Heart right ventricle (tissue), 16 donors: Measurements from ENCODE around the gene STMN1. TPM values are rescaled to one million over a fixed set of nuclear protein-coding genes. Genes with fewer than 3 reads are reported as not detected.
"Not testable (repeated sequence)": the region's sequence is repeated elsewhere in the genome, so short reads cannot be mapped to it uniquely, and the experiment has no call there.

Source experiments
- ATAC-seq, 8 donors: fragments of 200-7000 bp; cut with Tn5 transposase; one replicate each; pipeline ENCODE4 v1.9.1; 2020; ENCODE audit warnings: mild to moderate bottlenecking in 8 of 8, moderate library complexity in 8 of 8, moderate number of reproducible peaks in 1 of 8
- DNase-seq, 2 donors: peaks; one replicate each; pipeline ENCODE4 v3.0.0-alpha.2; 2020
- H3K27ac ChIP-seq, 10 donors: fragments of 200-600 bp; sonication (generic) in 2 of 10; one replicate each; pipeline versions ENCODE4 v1.5.0 to v1.8.0; 2020 to 2022; ENCODE audit warnings: mild to moderate bottlenecking in 3 of 10
- H3K27me3 ChIP-seq, 7 donors: fragments of 200-600 bp; one replicate each; pipeline ENCODE4 v1.8.0; 2021 to 2022; ENCODE audit warnings: mild to moderate bottlenecking in 2 of 7
- H3K36me3 ChIP-seq, 9 donors: fragments of 200-600 bp; sonication (generic) in 1 of 9; one replicate each; pipeline versions ENCODE4 v1.5.0 to v1.8.0; 2020 to 2022; ENCODE audit warnings: mild to moderate bottlenecking in 2 of 9
- H3K4me1 ChIP-seq, 9 donors: fragments of 200-600 bp; sonication (generic) in 1 of 9; one replicate each; pipeline versions ENCODE4 v1.5.0 to v1.8.0; 2020 to 2022; ENCODE audit warnings: mild to moderate bottlenecking in 4 of 9
- H3K4me3 ChIP-seq, 10 donors: fragments of 200-600 bp; sonication (generic) in 2 of 10; one replicate each; pipeline versions ENCODE4 v1.5.0 to v1.8.0; 2020 to 2022; ENCODE audit warnings: mild to moderate bottlenecking in 7 of 10, moderate library complexity in 2 of 10
- H3K9me3 ChIP-seq, 11 donors: fragments of 200-600 bp in 10 of 11; sonication (generic) in 2 of 11; one replicate each; pipeline versions ENCODE4 v1.5.0 to v1.8.0; 2013 to 2022; ENCODE audit warnings: mild to moderate bottlenecking in 2 of 11, control low read depth in 1 of 11, moderate library complexity in 1 of 11
- CTCF ChIP-seq, 9 donors: fragments of 200-600 bp; sonication (generic) in 2 of 9; IDR thresholded peaks; one replicate each; pipeline versions ENCODE4 v1.5.0 to v1.8.0; 2021 to 2022; ENCODE audit warnings: antibody characterized with exemption in 9 of 9, mild to moderate bottlenecking in 5 of 9, moderate library complexity in 1 of 9
- WGBS, 2 donors: extraction: QIAGEN DNeasy Blood & Tissue Kit; methylation state at CpG; one replicate each; pipeline ENCODE4 v1.1.7; 2013; ENCODE audit warnings: inconsistent platforms in 1 of 2; 5-methylcytosine and 5-hydroxymethylcytosine counted together
- intact Hi-C, 10 donors: fragments of 100-400 bp; cut with DNase I; formaldehyde crosslinking; loops; one replicate each; pipeline versions ENCODE4 v1.11.1 to v1.14.2; 2022
- polyA plus RNA-seq, 2 donors: library from polyadenylated mRNA; stranded (reverse); fragments of 200-250 nt; gene quantifications; one replicate each; pipeline ENCODE4 v1.2.3, GENCODE V29; 2013
- total RNA-seq, 10 donors: library from RNA; stranded (reverse); fragmentation: NEBNext Ultra II Directional in 3 of 10; extraction: Animal tissue kit (Norgen Biotek cat#: 25700) in 3 of 10; gene quantifications; one replicate each; pipeline versions ENCODE4 v1.2.1 to v1.2.4, GENCODE V29; 2021 to 2023
- donor health status: Arrhythmogenic right ventricular cardiomyopathy.
- donor health status: ischemic (EF 13 %, LVEDD 7.1; RV severe dilation, severe dysfunction).
- donor health status: healthy with polysubstance abuse.
- donor health status: DM: no; HTN: yes; CAD: no.
- donor health status: DM: no; HTN: no; CAD: no.
- donor health status: ischemic (EF 25% LVEDD 6.9; RV normal size, moderate dysfunction).
- donor health status: ischemic (EF 25% LVEDD 5.7; RV mildly dilated, moderate dysfunction).
- donor health status: healthy.
- donor health status: DM: yes; HTN: yes; CAD: no.
- donor health status: Ischemic cardiomyopathy.
- donor health status: ischemic (EF 35%, LVEDD 5.7; RV mildly dilated, moderate dysfunction).
- donor health status: nonischemic (EF 11% LVEDD 7.7; RV severe dilation, severe dysfunction).
- donor health status: DM: yes; HTN: yes; CAD: no.
- donor health status: PGD.
- donor health status: ischemic (EF 29% LVEDD 5.4; RV normal size, mild dysfunction).
- donor health status: nonischemic (EF 23%, LVEDD 6.1; RV moderate dilation, normal function).

STMN1 gene
- total and polyA plus RNA-seq, 12 donors: 16.0 to 85.7 (median 48.7) TPM

DNA sequence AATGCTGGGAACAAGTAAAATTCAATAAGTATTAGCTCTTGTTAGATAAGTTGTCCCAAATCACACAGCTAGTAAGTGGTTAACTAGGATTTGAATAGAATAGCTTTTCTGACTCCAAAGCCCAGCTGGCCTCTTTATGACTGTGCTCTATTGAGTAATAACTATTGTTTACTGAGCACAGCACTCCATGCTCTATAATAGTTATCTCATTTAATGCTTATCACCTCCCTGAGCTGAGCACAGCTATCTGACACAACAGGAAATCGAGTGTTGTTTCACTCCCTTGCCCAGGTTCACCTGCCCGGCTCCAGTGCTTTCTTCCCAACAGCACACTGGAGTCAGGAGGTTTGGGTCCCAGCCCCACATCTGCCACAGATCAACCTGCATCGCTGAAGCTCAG, 38.8 kb upstream of the STMN1 start:
- Histone ChIP-seq H3K27me3 (no peaks in the 10 kb centered on the region), H3K36me3 (no peaks in the 10 kb centered on the region), H3K4me1 (no peaks in the 10 kb centered on the region), H3K9me3 (peaks cover 0 to 19% (median 0%) of the 10 kb centered on the region in 11 donors), H3K27ac (no peak overlapping the region), H3K4me3 (no peak overlapping the region)
- 75 to 76% methylated on average over 3 of the region's 3 CpGs for WGBS, 2 donors
- DNase-seq (no peak), ATAC-seq (no peak)
- TF ChIP-seq CTCF (IDR thresholded peaks at IDR 0.05): no peak
- intact Hi-C loops: no loop called here

- intact Hi-C loops, H3K27ac ChIP-seq, H3K36me3 ChIP-seq, H3K27me3 ChIP-seq, H3K4me3 ChIP-seq, DNase-seq, ATAC-seq, H3K4me1 ChIP-seq: not testable (repeated sequence)
- 83 to 91% methylated on average over 5 of the region's 5 CpGs for WGBS, 2 donors
- peaks cover 0 to 19% (median 0%) of the 10 kb centered on the region in 11 donors for H3K9me3 ChIP-seq
These were observed 37.3 kb upstream of the STMN1 start for GRCh38 chr1:25943511-25943910.

DNA sequence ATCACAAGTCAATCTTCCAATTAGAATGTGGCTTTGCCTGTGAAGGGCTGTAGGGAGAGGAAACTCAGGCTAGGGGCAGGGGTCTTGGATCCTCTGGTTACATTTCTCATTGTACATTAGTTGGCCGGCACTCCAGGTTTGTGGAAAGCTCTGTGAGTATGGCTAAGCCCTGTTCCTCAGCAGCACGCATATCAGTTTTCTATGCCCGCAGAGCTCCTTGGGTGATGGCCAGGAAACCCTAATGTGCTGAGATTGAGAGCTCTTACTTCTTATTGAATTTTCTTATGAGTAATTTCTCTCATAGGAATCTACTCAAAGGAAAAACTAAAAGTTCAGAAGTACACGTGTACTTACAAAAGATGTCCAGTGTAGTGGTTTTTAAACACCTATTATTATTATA, 30.7 kb upstream of the STMN1 start:
- 82 to 89% methylated on average over 4 of the region's 4 CpGs for WGBS, 2 donors
- no peaks in the 10 kb centered on the region for H3K36me3 ChIP-seq
- intact Hi-C loops: no loop called here
- DNase-seq (no peak), ATAC-seq (no peak)
- no peaks in the 10 kb centered on the region for H3K27me3 ChIP-seq
- peaks cover 0 to 16% (median 3%) of the 10 kb centered on the region in 9 donors for H3K4me1 ChIP-seq
- H3K4me3 ChIP-seq: no peak overlapping the region
- TF ChIP-seq CTCF (IDR thresholded peaks at IDR 0.05): no peak
- H3K9me3 ChIP-seq: no peaks in the 10 kb centered on the region
- H3K27ac ChIP-seq: no peak overlapping the region

- no peak for TF ChIP-seq CTCF (IDR thresholded peaks at IDR 0.05)
- intact Hi-C loops: no loop called here
- Histone ChIP-seq H3K27me3 (no peaks in the 10 kb centered on the region), H3K4me1 (peaks cover 0 to 18% (median 3%) of the 10 kb centered on the region in 9 donors), H3K9me3 (no peaks in the 10 kb centered on the region), H3K27ac (no peak overlapping the region), H3K36me3 (no peaks in the 10 kb centered on the region), H3K4me3 (no peak overlapping the region)
- DNase-seq (no peak), ATAC-seq (peak in 2 of 8 donors; percentile 33 to 42)
- 37 to 39% methylated on average over 13 of the region's 13 CpGs for WGBS, 2 donors
These were observed 27.5 kb upstream of the STMN1 start for GRCh38 chr1:25933479-25934365.

DNA sequence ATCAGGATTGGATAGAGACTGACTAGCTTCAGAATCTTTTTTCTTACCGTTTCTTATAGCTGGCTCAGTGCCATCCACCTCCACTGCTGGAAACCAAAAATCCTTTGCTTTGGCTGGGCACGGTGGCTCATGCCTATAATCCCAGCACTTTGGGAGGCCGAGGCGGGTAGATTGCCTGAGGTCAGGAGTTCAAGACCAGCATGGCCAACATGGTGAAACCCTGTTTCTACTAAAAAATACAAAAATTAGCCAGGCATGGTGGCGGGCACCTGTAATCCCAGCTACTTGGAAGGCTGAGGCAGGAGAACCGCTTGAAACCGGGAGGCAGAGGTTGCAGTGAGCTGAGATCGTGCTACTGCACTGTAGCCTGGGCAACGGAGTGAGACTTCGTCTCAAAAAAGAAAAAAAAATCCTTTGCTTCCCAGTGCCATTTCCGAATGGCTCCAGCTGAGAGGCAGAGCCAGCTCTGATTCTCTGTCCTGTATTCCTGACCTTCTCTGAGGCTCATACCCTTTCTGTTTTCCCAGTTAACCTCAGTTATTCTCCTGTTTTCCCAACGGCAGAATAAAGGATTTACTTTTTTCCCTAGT, 26.7 kb upstream of the STMN1 start:
- H3K27ac ChIP-seq, H3K9me3 ChIP-seq, H3K27me3 ChIP-seq, H3K4me3 ChIP-seq, ATAC-seq, intact Hi-C loops, DNase-seq, H3K36me3 ChIP-seq: not testable (repeated sequence)
- WGBS, 2 donors: 70 to 80% methylated on average over 12 of the region's 12 CpGs
- peaks cover 0 to 18% (median 3%) of the 10 kb centered on the region in 9 donors for H3K4me1 ChIP-seq
